Activated CD8-positive, alpha-beta memory T cell treated with anti-CD3 and anti-CD28 coated beads, Interleukin-2, amount 10 ng/mL, durations not matched to agents 7 days and 5 days (primary cell): ENCODE data around the gene ATP1B3. TPM values are rescaled to one million over a fixed set of nuclear protein-coding genes. Genes with fewer than 3 reads are reported as not detected.
"Not testable (repeated sequence)": the region's sequence is repeated elsewhere in the genome, so short reads cannot be mapped to it uniquely, and the experiment has no call there.

Source experiments
- ATAC-seq: fragments of 150-1000 bp; cut with Tn5 transposase; one replicate; pipeline ENCODE4 v1.10.0; 2021; ENCODE audit warnings: moderate library complexity
- CTCF ChIA-PET: fragments of 350-600 bp; sonication (Branson Sonifier 250); formaldehyde crosslinking; loops from one replicate; lab custom pipeline; 2021; ENCODE audit warnings: antibody characterized with exemption; lab: Charles Lee
- DNase-seq: peaks from one replicate; pipeline ENCODE4 v3.0.0-alpha.2; 2020
- H3K27ac Mint-ChIP-seq: one replicate; pipeline ENCODE4 v1.8.0; 2021; ENCODE audit warnings: mild to moderate bottlenecking, mixed read lengths
- H3K27me3 Mint-ChIP-seq: one replicate; pipeline ENCODE4 v1.8.0; 2021; ENCODE audit warnings: mixed read lengths
- H3K36me3 Mint-ChIP-seq: one replicate; pipeline ENCODE4 v1.8.0; 2021; ENCODE audit warnings: mild to moderate bottlenecking, mixed read lengths
- H3K4me1 Mint-ChIP-seq: one replicate; pipeline ENCODE4 v1.8.0; 2021; ENCODE audit warnings: mixed read lengths
- H3K4me3 Mint-ChIP-seq: one replicate; pipeline ENCODE4 v1.8.0; 2021; ENCODE audit warnings: mild to moderate bottlenecking, moderate library complexity, mixed read lengths
- H3K9me3 Mint-ChIP-seq: one replicate; pipeline ENCODE4 v1.8.0; 2022; ENCODE audit warnings: low read depth, mixed read lengths
- total RNA-seq, 2 experiments: library from RNA; stranded (reverse); gene quantifications; one replicate each; pipeline ENCODE4 v1.2.3, GENCODE V29; 2021

Gene ATP1B3
- total RNA-seq, 2 experiments from 2014 or later, result 94.9 to 135 TPM

DNA sequence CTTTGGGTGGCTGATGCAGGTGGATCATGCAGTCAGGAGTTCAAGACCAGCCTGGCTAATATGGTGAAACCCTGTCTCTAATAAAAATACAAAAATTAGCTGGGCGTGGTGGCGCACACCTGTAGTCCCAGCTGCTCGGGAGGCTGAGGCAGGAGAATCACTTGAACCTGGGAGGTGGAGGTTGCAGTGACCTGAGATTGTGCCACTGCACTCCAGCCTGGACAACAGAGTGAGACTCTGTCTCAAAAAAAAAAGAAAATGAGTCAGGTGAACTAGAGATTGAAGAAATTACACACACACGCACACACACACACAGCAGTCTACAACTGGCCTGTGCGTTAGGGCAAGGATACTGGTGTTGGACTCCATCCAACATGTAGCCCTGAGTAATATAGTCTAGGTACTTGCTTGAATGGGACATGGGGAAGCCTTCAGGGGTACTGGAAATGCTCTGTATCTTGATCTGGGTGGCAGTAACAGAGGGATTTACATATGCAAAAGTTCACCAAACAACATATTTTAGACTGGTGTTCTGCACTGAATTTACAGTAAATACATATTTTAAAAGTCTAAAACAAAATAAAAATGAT lies 28.2 kb upstream of the ATP1B3 start:
- CTCF ChIA-PET, H3K27me3 Mint-ChIP-seq, DNase-seq, H3K27ac Mint-ChIP-seq, H3K36me3 Mint-ChIP-seq, ATAC-seq, H3K4me3 Mint-ChIP-seq, H3K9me3 Mint-ChIP-seq, H3K4me1 Mint-ChIP-seq: not testable (repeated sequence)

DNA sequence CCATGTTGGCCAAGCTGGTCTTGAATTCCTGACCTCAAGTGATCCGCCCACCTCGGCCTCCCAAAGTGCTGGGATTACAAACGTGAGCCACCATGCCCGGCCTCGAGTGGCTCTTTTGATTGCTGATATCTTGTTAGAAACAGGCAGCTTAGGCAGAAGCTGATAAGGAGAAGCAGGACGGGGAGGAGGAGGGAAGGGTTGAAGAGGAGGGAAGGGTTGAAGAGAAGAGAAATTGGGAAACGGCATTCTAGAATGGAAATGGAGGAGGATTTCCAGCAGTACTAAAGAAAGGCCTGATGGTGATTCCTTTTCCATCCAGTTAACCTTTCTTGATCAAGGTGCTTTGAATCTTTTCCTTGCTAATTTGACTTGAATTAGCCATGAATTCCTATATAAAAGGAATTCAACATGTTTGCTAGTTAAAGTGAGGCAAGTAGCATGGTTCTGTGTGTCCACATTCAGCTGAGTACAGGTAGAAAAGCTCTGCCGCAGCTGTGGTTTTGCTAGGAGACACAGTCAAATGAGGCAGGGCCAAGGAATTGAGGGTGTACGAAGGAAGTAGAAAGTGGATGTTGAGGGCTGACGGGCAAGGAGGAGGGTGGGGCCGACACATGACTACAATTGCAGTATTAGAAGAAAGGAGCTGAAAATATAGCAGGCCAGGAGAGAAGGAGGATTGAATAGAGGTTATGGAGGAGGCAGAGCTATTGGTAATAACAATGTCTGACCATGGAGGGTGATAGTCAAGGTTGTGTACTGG lies 27.2 kb upstream of the ATP1B3 start:
- DNase-seq, result no peak
- CTCF ChIA-PET, result interaction anchor here (1.0 to 1.6 kb wide), 2 partner anchors 10 to 52 kb away, joined by 4 to 5 read pairs; no protein-coding TSS in a partner anchor
- H3K4me3 Mint-ChIP-seq, result no peak overlapping the region
- no peaks in the 10 kb centered on the region for H3K9me3 Mint-ChIP-seq
- H3K36me3 Mint-ChIP-seq, result no peaks in the 10 kb centered on the region
- ATAC-seq, result no peak
- H3K27me3 Mint-ChIP-seq, result peaks cover 2% of the 10 kb centered on the region
- no peak overlapping the region for H3K27ac Mint-ChIP-seq
- no peaks in the 10 kb centered on the region for H3K4me1 Mint-ChIP-seq

DNA sequence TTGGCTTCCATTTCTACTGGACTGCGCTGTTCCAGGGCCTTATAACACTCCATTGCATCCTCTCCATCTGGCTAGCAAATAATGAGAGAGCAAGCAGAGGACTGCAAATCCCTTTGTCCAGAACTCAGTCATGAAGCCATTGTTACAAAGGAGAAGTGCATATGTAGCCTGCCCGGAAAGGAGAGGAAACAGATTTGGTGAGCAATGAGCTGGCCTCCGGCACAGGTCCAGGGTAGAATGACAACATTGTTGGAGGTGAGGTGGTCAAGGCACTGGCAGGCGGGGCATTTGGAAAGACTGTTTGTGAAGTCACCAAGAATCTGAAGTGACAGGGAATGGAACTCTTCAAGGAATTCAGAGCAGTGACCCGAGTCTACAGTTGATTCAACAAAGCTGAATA lies 25.0 kb upstream of the ATP1B3 start:
- CTCF ChIA-PET, result no interaction called here
- no peak overlapping the region for H3K4me3 Mint-ChIP-seq
- DNase-seq (no peak), ATAC-seq (no peak)
- H3K27ac Mint-ChIP-seq, result no peak overlapping the region
- H3K27me3 Mint-ChIP-seq, result peaks cover 2% of the 10 kb centered on the region
- no peaks in the 10 kb centered on the region for H3K4me1 Mint-ChIP-seq
- no peaks in the 10 kb centered on the region for H3K36me3 Mint-ChIP-seq
- H3K9me3 Mint-ChIP-seq, result no peaks in the 10 kb centered on the region

DNA sequence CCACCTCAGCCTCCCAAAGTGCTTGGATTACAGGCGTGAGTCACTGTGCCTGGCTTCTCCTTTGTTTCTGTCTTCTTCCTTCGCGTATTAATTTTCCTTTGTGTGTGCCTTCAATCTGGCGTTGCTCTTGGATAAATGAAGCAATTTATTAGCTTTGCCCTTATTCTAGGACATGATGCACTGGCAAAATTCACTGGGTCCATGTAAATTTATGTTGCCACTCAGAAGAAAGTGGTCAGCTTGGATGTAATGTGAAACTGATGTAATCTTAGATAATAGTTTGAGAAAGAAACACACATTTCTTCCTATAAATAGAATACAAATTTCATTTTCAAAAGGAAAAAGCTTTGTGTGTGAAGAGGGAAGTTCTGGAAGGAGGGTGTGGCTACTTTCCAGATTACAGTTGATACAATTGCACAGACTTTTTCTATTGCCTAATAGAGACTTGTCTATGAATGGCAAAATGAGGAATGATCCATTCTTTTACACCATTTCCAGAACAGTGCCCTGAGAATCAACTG lies 23.3 kb upstream of the ATP1B3 start:
- Mint-ChIP-seq H3K27me3 (peaks cover 2% of the 10 kb centered on the region), H3K9me3 (no peaks in the 10 kb centered on the region), H3K27ac (no peak overlapping the region), H3K4me3 (no peak overlapping the region), H3K4me1 (no peaks in the 10 kb centered on the region), H3K36me3 (no peaks in the 10 kb centered on the region)
- ATAC-seq (no peak), DNase-seq (no peak)
- CTCF ChIA-PET, result interaction anchor here (1.2 kb wide), 1 partner anchor 22 kb away, joined by 4 read pairs; no protein-coding TSS in a partner anchor

DNA sequence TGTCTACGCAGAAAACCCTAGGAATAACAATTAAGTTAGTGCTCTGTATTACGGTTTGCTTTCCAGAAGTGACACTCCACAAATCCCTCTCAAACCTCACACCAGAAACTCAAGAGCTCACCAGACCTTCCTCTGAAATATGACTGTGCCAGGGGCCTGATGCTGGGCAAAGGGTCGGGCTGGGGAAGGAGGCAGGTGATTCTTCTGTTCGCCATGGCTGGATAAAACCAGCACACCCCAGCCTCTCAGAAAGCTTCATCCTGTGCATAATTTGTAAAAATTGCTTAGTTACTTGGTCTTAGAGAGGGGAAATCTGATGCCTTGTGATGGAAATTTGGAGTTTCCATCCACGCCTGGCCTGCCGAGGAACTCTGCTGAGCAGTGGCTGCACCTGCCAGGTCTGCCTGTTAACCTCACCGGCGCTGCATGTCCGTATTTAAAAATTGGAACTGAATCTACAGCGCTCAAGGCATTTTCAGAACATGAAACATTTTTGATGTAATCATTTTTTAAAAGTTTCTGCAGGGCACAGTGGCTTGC lies 22.7 kb upstream of the ATP1B3 start:
- Mint-ChIP-seq H3K27me3 (peaks cover 2% of the 10 kb centered on the region), H3K27ac (no peak overlapping the region), H3K9me3 (no peaks in the 10 kb centered on the region), H3K36me3 (no peaks in the 10 kb centered on the region), H3K4me3 (no peak overlapping the region), H3K4me1 (no peaks in the 10 kb centered on the region)
- ATAC-seq (no peak), DNase-seq (no peak)
- CTCF ChIA-PET, result interaction anchor here (1.2 kb wide), 1 partner anchor 22 kb away, joined by 4 read pairs; no protein-coding TSS in a partner anchor

DNA sequence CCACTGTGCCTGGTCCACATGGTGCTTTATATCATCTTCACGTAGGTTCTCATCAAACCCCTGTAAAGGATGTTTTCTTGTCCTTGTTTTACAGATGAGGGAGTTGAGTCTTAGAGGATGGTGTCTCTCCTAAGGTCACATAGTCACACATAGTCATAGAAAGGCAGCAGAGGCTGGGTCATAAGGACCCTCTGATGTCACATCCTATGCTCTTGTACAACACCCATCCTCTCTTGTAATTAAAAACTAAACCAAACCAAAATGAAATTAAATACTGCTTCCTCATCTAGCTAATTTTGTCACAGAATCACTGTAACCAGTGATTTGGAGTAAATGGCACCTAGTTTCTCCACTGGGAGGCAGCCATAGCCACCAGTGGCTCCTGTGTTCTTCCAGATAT lies 21.8 kb upstream of the ATP1B3 start:
- Mint-ChIP-seq H3K4me1 (no peaks in the 10 kb centered on the region), H3K4me3 (no peak overlapping the region), H3K9me3 (no peaks in the 10 kb centered on the region), H3K27ac (no peak overlapping the region), H3K27me3 (peaks cover 2% of the 10 kb centered on the region), H3K36me3 (no peaks in the 10 kb centered on the region)
- ATAC-seq (no peak), DNase-seq (no peak)
- CTCF ChIA-PET, result interaction anchor here (1.0 kb wide), 1 partner anchor 13 kb away, joined by 3 read pairs; no protein-coding TSS in a partner anchor

DNA sequence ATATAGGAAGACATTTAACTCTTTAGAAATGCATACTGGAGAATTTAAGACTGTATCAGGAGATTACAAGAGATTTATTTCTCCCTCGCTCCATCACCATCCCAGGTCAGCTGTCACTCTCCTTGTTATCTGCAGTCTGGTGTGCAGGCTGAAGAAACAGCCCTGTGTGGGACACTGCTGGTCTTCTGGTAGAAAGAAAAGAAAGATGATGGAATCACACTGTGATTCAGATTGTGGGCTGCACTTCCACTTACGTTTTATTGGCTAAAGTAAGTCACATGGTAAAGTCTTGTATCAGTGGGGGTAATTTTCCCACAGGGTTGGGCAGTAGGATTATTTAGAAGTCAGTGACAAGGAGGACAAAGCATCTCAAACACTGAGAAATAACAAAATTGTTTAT lies 18.1 kb upstream of the ATP1B3 start:
- CTCF ChIA-PET, result interaction anchor here (1.1 to 1.4 kb wide), 4 partner anchors 8 to 120 kb away, joined by 3 to 4 read pairs (median 3); partner anchors contain the start of gene RNF7
- no peak overlapping the region for H3K27ac Mint-ChIP-seq
- H3K27me3 Mint-ChIP-seq, result peaks cover 3% of the 10 kb centered on the region
- ATAC-seq (no peak), DNase-seq (no peak)
- no peaks in the 10 kb centered on the region for H3K9me3 Mint-ChIP-seq
- no peaks in the 10 kb centered on the region for H3K4me1 Mint-ChIP-seq
- H3K36me3 Mint-ChIP-seq, result no peaks in the 10 kb centered on the region
- H3K4me3 Mint-ChIP-seq, result no peak overlapping the region

DNA sequence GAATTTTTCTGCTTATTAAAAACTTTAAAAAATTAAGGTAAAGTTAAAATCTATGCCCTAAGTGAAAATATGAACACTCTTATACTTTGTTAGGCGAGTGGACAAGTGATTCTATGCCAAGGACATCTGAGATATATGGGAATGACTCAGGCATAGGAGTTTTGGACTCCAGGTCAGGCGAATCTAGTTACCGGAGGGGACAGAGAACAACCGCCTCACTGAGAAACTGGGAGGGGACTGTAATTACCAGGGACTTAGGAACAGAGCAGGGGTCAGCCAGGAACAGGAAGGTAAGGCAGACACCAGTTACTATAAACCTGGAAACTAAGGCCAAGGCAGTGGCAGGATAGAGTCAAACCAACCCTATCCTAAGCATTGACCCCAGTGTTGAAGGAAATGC lies 16.8 kb upstream of the ATP1B3 start:
- DNase-seq, result no peak
- Mint-ChIP-seq H3K4me3 (no peak overlapping the region), H3K4me1 (no peaks in the 10 kb centered on the region), H3K27me3 (peaks cover 5% of the 10 kb centered on the region), H3K36me3 (no peaks in the 10 kb centered on the region), H3K9me3 (no peaks in the 10 kb centered on the region), H3K27ac (no peak overlapping the region)
- no peak for ATAC-seq
- CTCF ChIA-PET, result interaction anchor here (1.4 kb wide), 1 partner anchor 10 kb away, joined by 4 read pairs; no protein-coding TSS in a partner anchor

DNA sequence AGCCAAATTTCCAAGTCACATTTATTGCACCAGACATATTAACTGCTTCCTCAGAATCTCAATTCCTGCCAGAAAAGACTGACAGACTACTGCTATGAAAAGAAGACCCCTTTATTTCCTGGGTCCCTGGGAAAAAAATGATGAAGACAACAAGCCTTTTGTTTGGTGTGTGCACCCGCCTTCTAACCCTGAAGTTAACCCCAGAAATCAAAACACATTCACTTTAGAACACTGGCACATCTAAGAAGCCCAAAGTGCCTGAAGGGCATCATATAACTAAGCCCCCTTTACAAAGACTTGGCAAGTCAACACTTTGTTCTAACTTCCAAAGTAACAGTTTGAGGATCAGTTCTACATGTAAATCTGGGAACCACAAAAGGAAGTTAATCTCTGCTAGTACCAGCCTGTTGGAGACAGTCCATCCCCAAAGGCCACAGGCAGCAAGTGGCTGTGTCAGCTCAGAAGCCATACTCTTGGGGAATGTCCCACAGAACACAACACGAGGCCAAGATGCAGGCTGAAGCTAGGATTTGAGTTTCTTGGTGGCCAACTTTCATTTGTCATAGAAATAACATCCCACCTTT lies 16.3 kb upstream of the ATP1B3 start:
- no peaks in the 10 kb centered on the region for H3K9me3 Mint-ChIP-seq
- no peaks in the 10 kb centered on the region for H3K36me3 Mint-ChIP-seq
- H3K4me3 Mint-ChIP-seq, result no peak overlapping the region
- ATAC-seq (no peak), DNase-seq (no peak)
- peaks cover 5% of the 10 kb centered on the region for H3K27me3 Mint-ChIP-seq
- no peaks in the 10 kb centered on the region for H3K4me1 Mint-ChIP-seq
- CTCF ChIA-PET, result interaction anchor here (0.8 to 1.2 kb wide), 2 partner anchors 16 to 108 kb away, joined by 3 read pairs; no protein-coding TSS in a partner anchor
- no peak overlapping the region for H3K27ac Mint-ChIP-seq

DNA sequence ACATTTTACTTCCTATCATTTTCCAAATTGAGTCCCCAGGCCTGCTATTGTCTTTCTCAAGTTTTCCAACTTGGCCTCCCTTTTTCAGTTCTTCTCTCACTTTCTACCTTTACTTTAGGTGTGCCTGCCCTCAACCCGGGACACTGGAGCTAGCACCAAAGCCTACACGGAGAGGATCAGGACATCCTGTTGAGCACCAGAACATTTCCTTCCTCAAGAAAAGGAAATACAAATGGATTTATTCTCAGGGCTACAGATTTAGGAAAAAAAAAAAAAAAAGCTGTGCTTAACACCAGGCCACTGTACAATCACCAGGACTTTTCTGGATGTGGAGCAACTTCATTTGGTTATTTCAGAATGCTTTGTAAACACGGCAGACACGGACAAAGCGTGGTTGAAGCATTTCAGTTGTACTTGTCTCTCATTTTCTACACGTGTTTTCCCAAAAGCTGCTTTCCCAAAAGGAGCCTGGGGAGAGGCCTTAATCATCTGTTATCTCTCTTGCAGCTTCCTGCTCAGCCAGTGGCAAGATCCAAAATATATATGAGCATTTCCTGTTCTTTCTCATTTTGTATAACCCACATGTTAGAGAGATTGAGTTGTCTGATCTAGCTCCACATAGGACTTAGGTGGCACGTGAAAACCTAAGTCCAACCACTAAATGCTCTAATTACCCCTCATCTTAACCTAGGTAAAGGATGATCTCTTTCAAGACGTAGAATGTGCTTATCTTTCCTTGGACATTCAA lies 15.5 kb upstream of the ATP1B3 start:
- Mint-ChIP-seq H3K27me3 (peaks cover 8% of the 10 kb centered on the region), H3K4me1 (no peaks in the 10 kb centered on the region), H3K27ac (no peak overlapping the region), H3K4me3 (no peak overlapping the region), H3K36me3 (no peaks in the 10 kb centered on the region), H3K9me3 (no peaks in the 10 kb centered on the region)
- no peak for ATAC-seq
- CTCF ChIA-PET, result interaction anchor here (0.8 to 1.2 kb wide), 2 partner anchors 17 to 109 kb away, joined by 3 read pairs; no protein-coding TSS in a partner anchor
- DNase-seq, result no peak

DNA sequence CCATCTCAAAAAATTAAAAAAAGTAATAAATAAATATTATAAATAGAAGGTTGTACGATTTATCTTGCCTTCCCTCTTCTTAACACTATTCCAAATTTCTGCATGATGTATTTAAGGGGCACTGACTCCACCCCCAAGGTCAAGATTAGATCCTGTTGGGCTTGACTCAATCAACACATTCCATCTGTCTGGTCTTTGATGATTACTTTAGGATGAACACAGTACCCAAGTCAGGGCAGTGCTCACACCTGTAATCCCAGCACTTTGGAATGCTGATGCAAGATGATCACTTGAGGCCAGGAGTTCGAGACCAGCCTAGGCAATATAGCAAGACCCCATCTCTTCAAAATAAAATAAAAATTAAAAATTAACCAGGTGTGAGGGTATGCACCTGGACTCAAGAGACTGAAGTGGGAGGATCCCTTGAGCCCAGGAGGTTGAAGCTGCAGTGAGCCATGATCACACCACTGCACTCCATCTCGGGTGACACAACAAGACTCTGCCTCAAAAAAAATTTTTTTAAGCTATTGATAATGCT lies 14.1 kb upstream of the ATP1B3 start:
- H3K4me3 Mint-ChIP-seq, result no peak overlapping the region
- H3K27ac Mint-ChIP-seq, result no peak overlapping the region
- H3K4me1 Mint-ChIP-seq, result no peaks in the 10 kb centered on the region
- CTCF ChIA-PET, result no interaction called here
- no peak for DNase-seq
- H3K36me3 Mint-ChIP-seq, result no peaks in the 10 kb centered on the region
- peaks cover 8% of the 10 kb centered on the region for H3K27me3 Mint-ChIP-seq
- ATAC-seq, result no peak
- no peaks in the 10 kb centered on the region for H3K9me3 Mint-ChIP-seq

DNA sequence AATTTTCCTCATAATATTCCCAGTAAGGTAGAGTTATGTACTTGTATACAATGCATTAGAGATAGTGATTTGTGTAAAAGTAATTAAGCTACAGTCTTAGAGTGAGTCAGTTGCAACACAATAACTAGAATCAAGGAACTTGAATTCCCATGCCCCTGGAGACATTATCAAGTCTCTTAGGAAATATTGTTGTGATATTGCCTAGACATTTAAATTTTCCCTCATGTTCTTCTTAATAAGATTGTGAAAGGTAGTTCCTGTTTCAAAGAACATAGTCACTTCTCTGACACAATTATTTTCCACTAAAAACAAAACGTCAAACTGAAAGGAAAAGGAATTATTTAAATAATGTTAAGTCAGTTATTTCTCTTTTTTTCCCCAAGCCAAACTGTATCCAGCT lies 13.0 kb upstream of the ATP1B3 start:
- no peaks in the 10 kb centered on the region for H3K9me3 Mint-ChIP-seq

More for the DNA sequence above, 13.0 kb upstream of the ATP1B3 start:
- Mint-ChIP-seq H3K27me3 (peaks cover 8% of the 10 kb centered on the region), H3K4me3 (no peak overlapping the region), H3K4me1 (no peaks in the 10 kb centered on the region), H3K27ac (no peak overlapping the region), H3K36me3 (no peaks in the 10 kb centered on the region)
- CTCF ChIA-PET, result interaction anchor here (0.8 to 1.1 kb wide), 2 partner anchors 12 to 50 kb away, joined by 3 read pairs; no protein-coding TSS in a partner anchor
- DNase-seq (no peak), ATAC-seq (no peak)
